ENCODE measurements around the gene TFR2. TPM values are rescaled to one million over a fixed set of nuclear protein-coding genes. Genes with fewer than 3 reads are reported as not detected.

The TFR2 gene
- total and polyA plus RNA-seq, 8 donors, result 0.67 to 2.6 (median 1.2) TPM

DNA sequence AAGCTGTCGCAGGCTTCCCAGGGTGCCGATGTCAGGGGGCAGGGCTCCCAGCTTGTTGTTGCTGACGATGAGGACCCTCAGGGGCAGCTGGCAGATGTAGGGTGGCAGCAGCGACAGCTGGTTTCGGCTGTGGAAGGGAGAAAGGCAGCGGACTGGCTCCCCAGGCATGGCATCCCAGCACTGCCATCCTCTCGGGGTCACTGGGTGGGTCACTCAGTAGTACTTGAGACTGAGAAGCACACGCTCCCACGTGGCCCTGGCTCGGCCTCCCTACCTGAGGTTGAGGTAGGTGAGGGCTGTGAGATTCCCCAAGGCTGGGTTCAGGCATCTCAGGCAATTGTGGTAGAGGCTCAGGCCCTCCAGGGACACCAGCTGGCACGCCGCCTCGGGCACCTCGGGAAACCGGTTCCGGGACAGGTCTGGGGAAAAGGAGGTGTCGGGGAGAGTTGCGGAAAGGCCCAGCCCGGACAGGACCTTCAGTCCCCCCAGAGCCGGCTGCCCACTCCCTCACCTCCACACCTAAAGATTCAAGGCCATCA lies 59.2 kb downstream of the TFR2 start:
- Histone ChIP-seq H3K9me3 (no peaks in the 10 kb centered on the region), H3K4me3 (peak overlapping the region in 1 of 2 donors; percentile 78), H3K27me3 (no peaks in the 10 kb centered on the region), H3K36me3 (peaks cover 0 to 54% of the 10 kb centered on the region in 2 donors), H3K27ac (peak overlapping the region; percentile 95 to 98), H3K4me1 (peaks cover 25 to 47% of the 10 kb centered on the region in 2 donors)
- peak in 3 of 4 donors; percentile 72 to 90 (median 80) for DNase-seq
- ATAC-seq, result peak; percentile 0
- TF ChIP-seq, protein P1, sequence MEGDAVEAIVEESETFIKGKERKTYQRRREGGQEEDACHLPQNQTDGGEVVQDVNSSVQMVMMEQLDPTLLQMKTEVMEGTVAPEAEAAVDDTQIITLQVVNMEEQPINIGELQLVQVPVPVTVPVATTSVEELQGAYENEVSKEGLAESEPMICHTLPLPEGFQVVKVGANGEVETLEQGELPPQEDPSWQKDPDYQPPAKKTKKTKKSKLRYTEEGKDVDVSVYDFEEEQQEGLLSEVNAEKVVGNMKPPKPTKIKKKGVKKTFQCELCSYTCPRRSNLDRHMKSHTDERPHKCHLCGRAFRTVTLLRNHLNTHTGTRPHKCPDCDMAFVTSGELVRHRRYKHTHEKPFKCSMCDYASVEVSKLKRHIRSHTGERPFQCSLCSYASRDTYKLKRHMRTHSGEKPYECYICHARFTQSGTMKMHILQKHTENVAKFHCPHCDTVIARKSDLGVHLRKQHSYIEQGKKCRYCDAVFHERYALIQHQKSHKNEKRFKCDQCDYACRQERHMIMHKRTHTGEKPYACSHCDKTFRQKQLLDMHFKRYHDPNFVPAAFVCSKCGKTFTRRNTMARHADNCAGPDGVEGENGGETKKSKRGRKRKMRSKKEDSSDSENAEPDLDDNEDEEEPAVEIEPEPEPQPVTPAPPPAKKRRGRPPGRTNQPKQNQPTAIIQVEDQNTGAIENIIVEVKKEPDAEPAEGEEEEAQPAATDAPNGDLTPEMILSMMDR (IDR thresholded peaks at IDR 0.05), result no peak
- intact Hi-C loops (cut with DNase I), result no loop called here

GRCh38 chr7:100580466-100581283 lies 60.7 kb downstream of the TFR2 start:
- H3K36me3 ChIP-seq, result peaks cover 0 to 68% of the 10 kb centered on the region in 2 donors
- H3K27me3 ChIP-seq, result no peaks in the 10 kb centered on the region
- intact Hi-C loops (cut with DNase I), result no loop called here
- ATAC-seq (no peak), DNase-seq (no peak)
- no peaks in the 10 kb centered on the region for H3K9me3 ChIP-seq
- no peak overlapping the region for H3K4me3 ChIP-seq
- TF ChIP-seq, protein P1 (IDR thresholded peaks at IDR 0.05), result no peak
- peaks cover 20 to 45% of the 10 kb centered on the region in 2 donors for H3K4me1 ChIP-seq
- H3K27ac ChIP-seq, result no peak overlapping the region

GRCh38 chr7:100578246-100579183 lies 62.8 kb downstream of the TFR2 start:
- intact Hi-C loops (cut with DNase I), result no loop called here
- ATAC-seq, result no peak
- H3K36me3 ChIP-seq, result peaks cover 0 to 89% of the 10 kb centered on the region in 2 donors
- peaks cover 12 to 28% of the 10 kb centered on the region in 2 donors for H3K4me1 ChIP-seq
- DNase-seq, result no peak
- TF ChIP-seq, protein P1 (IDR thresholded peaks at IDR 0.05), result no peak
- no peak overlapping the region for H3K27ac ChIP-seq
- H3K9me3 ChIP-seq, result no peaks in the 10 kb centered on the region
- no peak overlapping the region for H3K4me3 ChIP-seq
- H3K27me3 ChIP-seq, result no peaks in the 10 kb centered on the region

GRCh38 chr7:100577507-100577906 lies 63.8 kb downstream of the TFR2 start:
- DNase-seq (no peak), ATAC-seq (no peak)
- Histone ChIP-seq H3K4me3 (no peak overlapping the region), H3K9me3 (no peaks in the 10 kb centered on the region), H3K4me1 (peaks cover 2 to 18% of the 10 kb centered on the region in 2 donors), H3K27me3 (no peaks in the 10 kb centered on the region), H3K27ac (no peak overlapping the region), H3K36me3 (peaks cover 0 to 98% of the 10 kb centered on the region in 2 donors)
- intact Hi-C loops (cut with DNase I), result no loop called here
- TF ChIP-seq, protein P1 (IDR thresholded peaks at IDR 0.05), result no peak

All from left lung (tissue), 10 donors.